A549 (cell line): Measurements from ENCODE around the gene SH3RF3. TPM values are rescaled to one million over a fixed set of nuclear protein-coding genes. Genes with fewer than 3 reads are reported as not detected.

Source experiments
- ATAC-seq, 2 experiments: fragments of 200-7000 bp in 1 of 2; fragments of >200 bp in 1 of 2; cut with Nextera tagmentation in 1 of 2; cut with Tn5 transposase in 1 of 2; 3 replicates each; pipeline versions ENCODE4 v1.8.0 to v1.9.1; 2018 to 2020; ENCODE audit warnings: mild to moderate bottlenecking in 1 of 2, moderate library complexity in 1 of 2
- CTCF ChIA-PET: fragments of 300-600 bp; sonication (Branson Sonifier 250); formaldehyde crosslinking; extraction: SDS; loops from one replicate; lab custom pipeline; 2021; ENCODE audit warnings: antibody characterized with exemption, inconsistent platforms; lab: Yijun Ruan, JAX
- POLR2A ChIA-PET: fragments of 350-600 bp; formaldehyde crosslinking; extraction: SDS; loops from one replicate; lab custom pipeline; 2021; ENCODE audit warnings: antibody characterized with exemption, inconsistent platforms; lab: Yijun Ruan, JAX
- DNase-seq, 2 experiments: peaks; one replicate each; pipeline versions ENCODE4 v3.0.0 to v3.0.0-alpha.2; 2011 to 2016; ENCODE audit warnings: low read depth in 1 of 2, low spot score in 1 of 2
- FAIRE-seq: peaks from 2 replicates; lab custom pipeline; 2011; peaks lifted over from hg19 to GRCh38; lab: Jason Lieb, UNC
- H3K27ac ChIP-seq, 2 experiments: fragments of >200 bp; sonication (Bioruptor Twin); formaldehyde crosslinking; 3 replicates each; pipeline ENCODE4 v1.5.1; 2016 to 2017
- H3K4me1 ChIP-seq: fragments of >200 bp; sonication (Bioruptor Twin); formaldehyde crosslinking; 3 replicates; pipeline ENCODE4 v1.6.1; 2016
- H3K4me2 ChIP-seq: fragments of >200 bp; sonication (Bioruptor Twin); formaldehyde crosslinking; 3 replicates; pipeline ENCODE4 v1.6.1; 2016
- H3K4me3 ChIP-seq: fragments of >200 bp; sonication (Bioruptor Twin); formaldehyde crosslinking; 3 replicates; pipeline ENCODE4 v1.5.1; 2016
- H3K9me3 ChIP-seq: fragments of >200 bp; sonication (Bioruptor Twin); formaldehyde crosslinking; 3 replicates; pipeline ENCODE4 v1.6.1; 2016
- BHLHE40 ChIP-seq: IDR thresholded peaks from 2 replicates; pipeline ENCODE4 v1.6.1; 2012; ENCODE audit warnings: low read depth, low read length, inconsistent platforms
- CEBPB ChIP-seq, 2 experiments: fragments of >200 bp in 1 of 2; sonication (Bioruptor Twin) in 1 of 2; formaldehyde crosslinking in 1 of 2; IDR thresholded peaks; 2 replicates each; pipeline ENCODE4 v1.6.1; 2012 to 2016
- CHD2 ChIP-seq: fragments of 150-350 bp; IDR thresholded peaks from 2 replicates; pipeline ENCODE4 v1.6.1; 2014; ENCODE audit warnings: low read length; ENCODE audit not compliant: partially characterized antibody
- CTCF ChIP-seq: fragments of >200 bp; sonication (Bioruptor Twin); formaldehyde crosslinking; IDR thresholded peaks from 3 replicates; pipeline ENCODE4 v1.5.1; 2016
- EHMT2 ChIP-seq: fragments of 200-600 bp; sonication (generic); IDR thresholded peaks from 2 replicates; pipeline ENCODE4 v1.6.1; 2016; ENCODE audit warnings: antibody characterized with exemption, low read depth, mild to moderate bottlenecking, moderate library complexity
- FOSL2 ChIP-seq, 2 experiments: fragments of 450-650 bp in 1 of 2; fragments of >200 bp in 1 of 2; sonication (Bioruptor Twin) in 1 of 2; formaldehyde crosslinking; IDR thresholded peaks; 2 replicates each; pipeline versions ENCODE4 v1.5.0 to v1.6.1; 2016 to 2020; ENCODE audit warnings: mild to moderate bottlenecking in 1 of 2, moderate library complexity in 1 of 2
- FOXS1 ChIP-seq: fragments of 250-450 bp; sonication (Bioruptor Pico); IDR thresholded peaks from 2 replicates; pipeline ENCODE4 v1.5.0; 2020; ENCODE audit warnings: mild to moderate bottlenecking, moderate library complexity
- GATA3 ChIP-seq: IDR thresholded peaks from 2 replicates; pipeline ENCODE4 v1.6.1; 2012; ENCODE audit warnings: borderline replicate concordance
- HEYL ChIP-seq: fragments of 250-450 bp; sonication (Bioruptor Pico); IDR thresholded peaks from 2 replicates; pipeline ENCODE4 v1.8.0; 2021; ENCODE audit warnings: mild to moderate bottlenecking, moderate library complexity
- JUNB ChIP-seq: fragments of >200 bp; sonication (Bioruptor Twin); formaldehyde crosslinking; IDR thresholded peaks from 2 replicates; pipeline ENCODE4 v1.6.1; 2016
- KDM1A ChIP-seq: fragments of 200-600 bp; sonication (generic); IDR thresholded peaks from 2 replicates; pipeline ENCODE4 v1.6.1; 2016; ENCODE audit warnings: low read depth, mild to moderate bottlenecking
- KDM5A ChIP-seq: fragments of 200-600 bp; sonication (generic); IDR thresholded peaks from 2 replicates; pipeline ENCODE4 v1.6.1; 2016; ENCODE audit warnings: antibody characterized with exemption, mild to moderate bottlenecking
- MAZ ChIP-seq: fragments of 150-350 bp; IDR thresholded peaks from 2 replicates; pipeline ENCODE4 v1.6.1; 2014; ENCODE audit warnings: antibody characterized with exemption, low read depth, low read length, borderline replicate concordance
- NR3C1 ChIP-seq: fragments of >200 bp; sonication (Bioruptor Twin); formaldehyde crosslinking; IDR thresholded peaks from 3 replicates; pipeline ENCODE4 v1.6.1; 2017
- POLR2A ChIP-seq: IDR thresholded peaks from 2 replicates; pipeline ENCODE4 v1.6.1; 2012; ENCODE audit warnings: mild to moderate bottlenecking, low read length
- RAD21 ChIP-seq, 2 experiments: fragments of >200 bp in 1 of 2; sonication (Bioruptor Twin) in 1 of 2; formaldehyde crosslinking in 1 of 2; IDR thresholded peaks in 1 of 2; conservative IDR thresholded peaks in 1 of 2; 2 replicates in 1 of 2; 3 replicates in 1 of 2; pipeline ENCODE4 v1.6.1; 2012 to 2018; ENCODE audit warnings: inconsistent platforms in 1 of 2
- RARB ChIP-seq: fragments of 250-450 bp; sonication (Bioruptor Pico); IDR thresholded peaks from 2 replicates; pipeline ENCODE4 v1.8.0; 2021; ENCODE audit warnings: mild to moderate bottlenecking, moderate library complexity
- RCOR1 ChIP-seq: fragments of 150-350 bp; IDR thresholded peaks from 2 replicates; pipeline ENCODE4 v1.6.1; 2014; ENCODE audit warnings: antibody characterized with exemption, low read length, low read depth
- RFX5 ChIP-seq: fragments of 450-650 bp; IDR thresholded peaks from 2 replicates; pipeline ENCODE4 v1.7.1; 2014; ENCODE audit warnings: antibody characterized with exemption, mild to moderate bottlenecking, moderate library complexity
- RNF2 ChIP-seq: fragments of 200-600 bp; sonication (generic); IDR thresholded peaks from 2 replicates; pipeline ENCODE4 v1.6.1; 2016; ENCODE audit warnings: low read depth, mild to moderate bottlenecking, antibody characterized with exemption, moderate library complexity, borderline replicate concordance
- USF2 ChIP-seq: fragments of 450-650 bp; IDR thresholded peaks from 2 replicates; pipeline ENCODE4 v1.6.1; 2014; ENCODE audit warnings: antibody characterized with exemption
- ZC3H11A ChIP-seq: fragments of 450-650 bp; IDR thresholded peaks from 2 replicates; pipeline ENCODE4 v1.6.1; 2014; ENCODE audit warnings: antibody characterized with exemption, mild to moderate bottlenecking
- ZNF302 ChIP-seq: fragments of 250-450 bp; sonication (Bioruptor Pico); IDR thresholded peaks from 2 replicates; pipeline ENCODE4 v1.9.0; 2021; ENCODE audit warnings: inconsistent platforms, mild to moderate bottlenecking, moderate library complexity
- WGBS: methylation state at CpG from one replicate; pipeline ENCODE4 v1.1.6; 2017; ENCODE audit errors: missing lambda C conversion rate; 5-methylcytosine and 5-hydroxymethylcytosine counted together
- polyA plus RNA-seq, 4 experiments: library from polyadenylated mRNA; depleted of rRNA in 3 of 4; stranded (reverse); fragments of >200 nt; fragmentation: RNase III in 1 of 4; extraction: RNeasy Plus Mini Kit Qiagen cat#74134 plus additional on column Dnase treatment in 1 of 4; gene quantifications; 2 replicates in 3 of 4; 3 replicates in 1 of 4; pipeline ENCODE4 v1.2.3, GENCODE V29; 2011 to 2017
- TF ChIP-seq, protein P1 (sequence below): fragments of >200 bp; sonication (Bioruptor Twin); formaldehyde crosslinking; IDR thresholded peaks from 2 replicates; pipeline ENCODE4 v1.6.1; 2016

Gene SH3RF3
- polyA plus RNA-seq, 2 of the 4 experiments (the other 2 are of a cell fraction): 0.04 to 0.21 TPM

- POLR2A ChIA-PET: no interaction called here
- 71% methylated on average over 11 of the region's 11 CpGs for WGBS
- no peak for FAIRE-seq
Measured at GRCh38 chr2:109225170-109225782, 96.3 kb downstream of the SH3RF3 start.

DNA sequence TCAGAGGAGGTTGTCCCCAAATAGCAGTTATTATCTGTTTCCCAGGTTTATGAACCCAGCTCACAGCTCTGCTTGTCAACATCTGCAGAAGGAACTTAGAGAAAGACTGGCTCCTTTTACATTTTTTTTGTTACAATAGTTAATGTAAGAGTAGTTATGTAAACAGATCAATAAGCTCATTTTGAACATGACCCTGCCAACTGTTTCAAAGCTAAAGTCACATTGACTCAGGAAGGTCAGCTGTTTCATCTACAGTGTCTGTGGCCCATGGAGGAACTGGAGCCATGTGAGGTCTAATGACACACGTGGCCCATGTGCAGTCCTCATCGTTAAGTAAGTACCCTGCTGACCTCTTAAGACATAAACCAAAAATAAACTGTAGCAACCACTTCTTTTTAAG lies 97.1 kb downstream of the SH3RF3 start:
- ChIA-PET CTCF (interaction anchor here (0.8 to 1.8 kb wide), 4 partner anchors 11 to 284 kb away, joined by 3 to 5 read pairs (median 3); no protein-coding TSS in a partner anchor), POLR2A (no interaction called here)
- no peak for ATAC-seq

More at GRCh38 chr2:109225170-109225782, 96.3 kb downstream of the SH3RF3 start:
- DNase-seq: no peak
- no peaks in the 10 kb centered on the region for H3K4me1 ChIP-seq
- CTCF ChIA-PET: interaction anchor here (0.8 to 1.8 kb wide), 4 partner anchors 14 to 285 kb away, joined by 3 to 5 read pairs (median 3); no protein-coding TSS in a partner anchor
- no peak overlapping the region for H3K4me3 ChIP-seq
- H3K4me2 ChIP-seq: no peak overlapping the region
- H3K9me3 ChIP-seq: no peaks in the 10 kb centered on the region
- no peak for TF ChIP-seq RNF2
- TF ChIP-seq HEYL: no peak
- TF ChIP-seq CEBPB (IDR thresholded peaks at IDR 0.05): no peak
- no peak for TF ChIP-seq FOXS1 (CRISPR knock-in tag)
- no peak for TF ChIP-seq RFX5
- TF ChIP-seq RARB: no peak
- no peak for TF ChIP-seq ZC3H11A
- TF ChIP-seq RAD21 (conservative IDR thresholded peaks at IDR 0.05 in 1 of 2, IDR thresholded peaks at IDR 0.05 in 1 of 2): no peak
- no peak for TF ChIP-seq NR3C1
- TF ChIP-seq ZNF302 (CRISPR knock-in tag): no peak
- no peak for TF ChIP-seq BHLHE40
- TF ChIP-seq, all 56 proteins: peak for 0
- H3K27ac ChIP-seq: no peak overlapping the region
- no peak for ATAC-seq

More for the DNA sequence above, 97.1 kb downstream of the SH3RF3 start:
- DNase-seq (no peak), FAIRE-seq (no peak)
- no peaks in the 10 kb centered on the region for H3K9me3 ChIP-seq
- TF ChIP-seq EHMT2 (no peak), KDM1A (no peak), KDM5A (no peak), CHD2 (no peak), JUNB (no peak), USF2 (no peak), FOSL2 (IDR thresholded peaks at IDR 0.05) (no peak), FOSL2 (CRISPR knock-in tag; IDR thresholded peaks at IDR 0.05) (no peak), GATA3 (no peak), MAZ (no peak), RCOR1 (no peak), POLR2A (no peak), CTCF (no peak)
- TF ChIP-seq, protein P1, sequence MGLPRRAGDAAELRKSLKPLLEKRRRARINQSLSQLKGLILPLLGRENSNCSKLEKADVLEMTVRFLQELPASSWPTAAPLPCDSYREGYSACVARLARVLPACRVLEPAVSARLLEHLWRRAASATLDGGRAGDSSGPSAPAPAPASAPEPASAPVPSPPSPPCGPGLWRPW: no peak
- H3K4me2 ChIP-seq: no peak overlapping the region
- H3K27ac ChIP-seq: no peak overlapping the region
- no peaks in the 10 kb centered on the region for H3K4me1 ChIP-seq
- no peak overlapping the region for H3K4me3 ChIP-seq
- WGBS: 31% methylated on average over 2 of the region's 2 CpGs
